H1 (cell line): ENCODE measurements around the gene CLDN4. TPM values are rescaled to one million over a fixed set of nuclear protein-coding genes. Genes with fewer than 3 reads are reported as not detected.

Experiments
- CEBPB ChIP-seq: IDR thresholded peaks from 2 replicates; pipeline ENCODE4 v1.6.1; 2012; ENCODE audit warnings: low read depth, low read length
- FOSL1 ChIP-seq: IDR thresholded peaks from 2 replicates; pipeline ENCODE4 v1.6.1; 2011; ENCODE audit warnings: mild to moderate bottlenecking, low read depth, low read length, moderate library complexity; ENCODE audit not compliant: insufficient read depth
- HDAC6 ChIP-seq: IDR thresholded peaks from one replicate; pipeline ENCODE4 v1.7.1; 2012; ENCODE audit warnings: low read depth, mild to moderate bottlenecking, inconsistent platforms, low read length, moderate library complexity
- JUN ChIP-seq: IDR thresholded peaks from 2 replicates; pipeline ENCODE4 v1.6.1; 2011; ENCODE audit warnings: low read depth, mild to moderate bottlenecking, improper control_type of control experiment, low read length
- MAFK ChIP-seq: IDR thresholded peaks from 2 replicates; pipeline ENCODE4 v1.6.1; 2012; ENCODE audit warnings: low read depth, mild to moderate bottlenecking, improper control_type of control experiment, low read length
- SIRT6 ChIP-seq: IDR thresholded peaks from one replicate; pipeline ENCODE4 v1.7.1; 2012; ENCODE audit warnings: low read length, inconsistent platforms
- SP1 ChIP-seq: IDR thresholded peaks from 2 replicates; pipeline ENCODE4 v1.6.1; 2011; ENCODE audit warnings: low read depth, low read length
- SP2 ChIP-seq: IDR thresholded peaks from 2 replicates; pipeline ENCODE4 v1.6.1; 2012; ENCODE audit warnings: mild to moderate bottlenecking, low read length, inconsistent platforms
- TAF7 ChIP-seq: optimal IDR thresholded peaks from 2 replicates; pipeline ENCODE3; 2011; ENCODE audit warnings: low read depth, mild to moderate bottlenecking, inconsistent platforms, low read length, moderate library complexity, borderline replicate concordance
- TCF12 ChIP-seq: IDR thresholded peaks from 2 replicates; pipeline ENCODE4 v1.6.1; 2011; ENCODE audit warnings: low read depth, mild to moderate bottlenecking, low read length
- YY1 ChIP-seq: IDR thresholded peaks from 2 replicates; pipeline ENCODE4 v1.6.1; 2011; ENCODE audit warnings: low read depth, mild to moderate bottlenecking, low read length
- polyA plus RNA-seq, 7 experiments: library from polyadenylated mRNA; depleted of rRNA in 3 of 7; stranded (reverse) in 5 of 7; unstranded in 2 of 7; fragments of >200 nt in 5 of 7; fragments of 200-250 nt in 2 of 7; gene quantifications; 1 replicate in 5 of 7; 2 replicates in 1 of 7; 4 replicates in 1 of 7; pipeline versions ENCODE4 v1.2.1 to v1.2.3, GENCODE V29; 2011 to 2013; ENCODE audit warnings: missing spikeins in 2 of 7, mixed read lengths in 2 of 7
- total RNA-seq: library from RNA; stranded (reverse); fragmentation: NEBNext Ultra II Directional; extraction: Animal tissue kit (Norgen Biotek cat#: 25700); gene quantifications from 2 replicates; pipeline ENCODE4 v1.2.1, GENCODE V29; 2021
- TF ChIP-seq, protein P1 (sequence below): fragments of 300-600 bp; sonication (generic); IDR thresholded peaks from 2 replicates; pipeline ENCODE4 v1.7.1; 2012; ENCODE audit warnings: low read length, moderate library complexity, mild to moderate bottlenecking, inconsistent platforms; ENCODE audit not compliant: insufficient replicate concordance

Gene CLDN4
- total and polyA plus RNA-seq, 2 of the 8 experiments (the other 6 are each of a cell fraction or from before 2014, with no cell fraction given) = 28.0 to 69.3 TPM

DNA sequence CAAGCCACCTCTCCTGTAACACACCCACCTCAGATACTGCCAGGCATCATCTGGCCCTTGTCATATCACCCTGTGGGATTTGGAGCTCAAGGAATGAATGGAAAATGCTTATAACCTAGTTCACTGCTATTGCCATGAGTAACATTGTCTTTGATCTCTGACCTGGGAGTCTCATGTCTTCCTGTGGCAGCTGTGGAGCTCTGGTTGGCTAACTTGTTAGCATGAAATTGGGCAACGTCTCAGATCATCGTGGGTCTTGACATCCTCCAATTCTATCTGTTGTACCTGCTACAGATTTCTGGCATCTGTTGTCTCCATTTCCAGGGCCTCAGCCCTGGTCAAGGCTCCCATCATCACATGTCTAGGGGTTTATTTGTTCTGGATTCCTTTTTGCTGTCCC lies 28.0 kb downstream of the CLDN4 start (continued):
- TF ChIP-seq, protein P1, sequence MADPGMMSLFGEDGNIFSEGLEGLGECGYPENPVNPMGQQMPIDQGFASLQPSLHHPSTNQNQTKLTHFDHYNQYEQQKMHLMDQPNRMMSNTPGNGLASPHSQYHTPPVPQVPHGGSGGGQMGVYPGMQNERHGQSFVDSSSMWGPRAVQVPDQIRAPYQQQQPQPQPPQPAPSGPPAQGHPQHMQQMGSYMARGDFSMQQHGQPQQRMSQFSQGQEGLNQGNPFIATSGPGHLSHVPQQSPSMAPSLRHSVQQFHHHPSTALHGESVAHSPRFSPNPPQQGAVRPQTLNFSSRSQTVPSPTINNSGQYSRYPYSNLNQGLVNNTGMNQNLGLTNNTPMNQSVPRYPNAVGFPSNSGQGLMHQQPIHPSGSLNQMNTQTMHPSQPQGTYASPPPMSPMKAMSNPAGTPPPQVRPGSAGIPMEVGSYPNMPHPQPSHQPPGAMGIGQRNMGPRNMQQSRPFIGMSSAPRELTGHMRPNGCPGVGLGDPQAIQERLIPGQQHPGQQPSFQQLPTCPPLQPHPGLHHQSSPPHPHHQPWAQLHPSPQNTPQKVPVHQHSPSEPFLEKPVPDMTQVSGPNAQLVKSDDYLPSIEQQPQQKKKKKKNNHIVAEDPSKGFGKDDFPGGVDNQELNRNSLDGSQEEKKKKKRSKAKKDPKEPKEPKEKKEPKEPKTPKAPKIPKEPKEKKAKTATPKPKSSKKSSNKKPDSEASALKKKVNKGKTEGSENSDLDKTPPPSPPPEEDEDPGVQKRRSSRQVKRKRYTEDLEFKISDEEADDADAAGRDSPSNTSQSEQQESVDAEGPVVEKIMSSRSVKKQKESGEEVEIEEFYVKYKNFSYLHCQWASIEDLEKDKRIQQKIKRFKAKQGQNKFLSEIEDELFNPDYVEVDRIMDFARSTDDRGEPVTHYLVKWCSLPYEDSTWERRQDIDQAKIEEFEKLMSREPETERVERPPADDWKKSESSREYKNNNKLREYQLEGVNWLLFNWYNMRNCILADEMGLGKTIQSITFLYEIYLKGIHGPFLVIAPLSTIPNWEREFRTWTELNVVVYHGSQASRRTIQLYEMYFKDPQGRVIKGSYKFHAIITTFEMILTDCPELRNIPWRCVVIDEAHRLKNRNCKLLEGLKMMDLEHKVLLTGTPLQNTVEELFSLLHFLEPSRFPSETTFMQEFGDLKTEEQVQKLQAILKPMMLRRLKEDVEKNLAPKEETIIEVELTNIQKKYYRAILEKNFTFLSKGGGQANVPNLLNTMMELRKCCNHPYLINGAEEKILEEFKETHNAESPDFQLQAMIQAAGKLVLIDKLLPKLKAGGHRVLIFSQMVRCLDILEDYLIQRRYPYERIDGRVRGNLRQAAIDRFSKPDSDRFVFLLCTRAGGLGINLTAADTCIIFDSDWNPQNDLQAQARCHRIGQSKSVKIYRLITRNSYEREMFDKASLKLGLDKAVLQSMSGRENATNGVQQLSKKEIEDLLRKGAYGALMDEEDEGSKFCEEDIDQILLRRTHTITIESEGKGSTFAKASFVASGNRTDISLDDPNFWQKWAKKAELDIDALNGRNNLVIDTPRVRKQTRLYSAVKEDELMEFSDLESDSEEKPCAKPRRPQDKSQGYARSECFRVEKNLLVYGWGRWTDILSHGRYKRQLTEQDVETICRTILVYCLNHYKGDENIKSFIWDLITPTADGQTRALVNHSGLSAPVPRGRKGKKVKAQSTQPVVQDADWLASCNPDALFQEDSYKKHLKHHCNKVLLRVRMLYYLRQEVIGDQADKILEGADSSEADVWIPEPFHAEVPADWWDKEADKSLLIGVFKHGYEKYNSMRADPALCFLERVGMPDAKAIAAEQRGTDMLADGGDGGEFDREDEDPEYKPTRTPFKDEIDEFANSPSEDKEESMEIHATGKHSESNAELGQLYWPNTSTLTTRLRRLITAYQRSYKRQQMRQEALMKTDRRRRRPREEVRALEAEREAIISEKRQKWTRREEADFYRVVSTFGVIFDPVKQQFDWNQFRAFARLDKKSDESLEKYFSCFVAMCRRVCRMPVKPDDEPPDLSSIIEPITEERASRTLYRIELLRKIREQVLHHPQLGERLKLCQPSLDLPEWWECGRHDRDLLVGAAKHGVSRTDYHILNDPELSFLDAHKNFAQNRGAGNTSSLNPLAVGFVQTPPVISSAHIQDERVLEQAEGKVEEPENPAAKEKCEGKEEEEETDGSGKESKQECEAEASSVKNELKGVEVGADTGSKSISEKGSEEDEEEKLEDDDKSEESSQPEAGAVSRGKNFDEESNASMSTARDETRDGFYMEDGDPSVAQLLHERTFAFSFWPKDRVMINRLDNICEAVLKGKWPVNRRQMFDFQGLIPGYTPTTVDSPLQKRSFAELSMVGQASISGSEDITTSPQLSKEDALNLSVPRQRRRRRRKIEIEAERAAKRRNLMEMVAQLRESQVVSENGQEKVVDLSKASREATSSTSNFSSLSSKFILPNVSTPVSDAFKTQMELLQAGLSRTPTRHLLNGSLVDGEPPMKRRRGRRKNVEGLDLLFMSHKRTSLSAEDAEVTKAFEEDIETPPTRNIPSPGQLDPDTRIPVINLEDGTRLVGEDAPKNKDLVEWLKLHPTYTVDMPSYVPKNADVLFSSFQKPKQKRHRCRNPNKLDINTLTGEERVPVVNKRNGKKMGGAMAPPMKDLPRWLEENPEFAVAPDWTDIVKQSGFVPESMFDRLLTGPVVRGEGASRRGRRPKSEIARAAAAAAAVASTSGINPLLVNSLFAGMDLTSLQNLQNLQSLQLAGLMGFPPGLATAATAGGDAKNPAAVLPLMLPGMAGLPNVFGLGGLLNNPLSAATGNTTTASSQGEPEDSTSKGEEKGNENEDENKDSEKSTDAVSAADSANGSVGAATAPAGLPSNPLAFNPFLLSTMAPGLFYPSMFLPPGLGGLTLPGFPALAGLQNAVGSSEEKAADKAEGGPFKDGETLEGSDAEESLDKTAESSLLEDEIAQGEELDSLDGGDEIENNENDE = no peak
- TF ChIP-seq TAF7 (no peak), HDAC6 (no peak), JUN (no peak), SP1 (no peak), CEBPB (no peak), MAFK (no peak), SIRT6 (no peak), TCF12 (no peak), SP2 (no peak), YY1 (no peak), FOSL1 (no peak)
